SU-DHL-6 (cell line): ENCODE data around the gene DDX39B.
"Not testable (repeated sequence)": the region's sequence is repeated elsewhere in the genome, so short reads cannot be mapped to it uniquely, and the experiment has no call there.

Experiments
- H2AFZ ChIP-seq: fragments of 200-600 bp; sonication (generic); 2 replicates; pipeline ENCODE4 v1.6.1; 2014; ENCODE audit warnings: low read depth, mild to moderate bottlenecking, moderate library complexity, mixed read lengths, antibody characterized with exemption, low read length; ENCODE audit not compliant: severe bottlenecking
- H3F3A ChIP-seq: fragments of 200-600 bp; shearing (Covaris generic); 2 replicates; pipeline ENCODE4 v1.6.0; 2016; ENCODE audit warnings: antibody characterized with exemption, mild to moderate bottlenecking; ENCODE audit not compliant: insufficient read depth
- H3K27ac ChIP-seq: fragments of 200-600 bp; sonication (generic); 2 replicates; pipeline ENCODE4 v1.5.1; 2016; ENCODE audit warnings: low read depth, mild to moderate bottlenecking, low read length, moderate library complexity, mixed read lengths
- H3K27me3 ChIP-seq: fragments of 200-600 bp; sonication (generic), shearing (Covaris generic); 2 replicates; pipeline ENCODE4 v1.6.0; 2014; ENCODE audit warnings: mild to moderate bottlenecking, low read length
- H3K36me3 ChIP-seq: fragments of 200-600 bp; sonication (generic); 2 replicates; pipeline ENCODE4 v1.6.1; 2014; ENCODE audit warnings: mild to moderate bottlenecking, low read length, mixed read lengths
- H3K4me2 ChIP-seq: fragments of 300-600, 200-600 bp; shearing (Covaris generic), sonication (generic); 2 replicates; pipeline ENCODE4 v1.6.0; 2014; ENCODE audit warnings: low read length, low read depth, mild to moderate bottlenecking; ENCODE audit not compliant: poor library complexity, severe bottlenecking
- H3K4me3 ChIP-seq: fragments of 200-600 bp; sonication (generic); 2 replicates; pipeline ENCODE4 v1.5.1; 2014; ENCODE audit warnings: antibody characterized with exemption, low read length, mild to moderate bottlenecking, mixed read lengths; ENCODE audit not compliant: insufficient read depth, poor library complexity, severe bottlenecking
- H3K79me2 ChIP-seq: fragments of 200-600 bp; sonication (generic); 2 replicates; pipeline ENCODE4 v1.6.1; 2014; ENCODE audit warnings: mild to moderate bottlenecking, low read length, moderate library complexity; ENCODE audit not compliant: insufficient read depth
- H3K9ac ChIP-seq: fragments of 200-600 bp; sonication (generic); 2 replicates; pipeline ENCODE4 v1.7.0; 2014; ENCODE audit warnings: mild to moderate bottlenecking, low read length
- H3K9me2 ChIP-seq: fragments of 200-600 bp; sonication (generic); replicated peaks from 2 replicates; pipeline ENCODE4 v1.6.1; 2014; ENCODE audit warnings: low read length; ENCODE audit not compliant: insufficient read depth
- H3K9me3 ChIP-seq: fragments of 200-600 bp; sonication (generic); 2 replicates; pipeline ENCODE4 v1.6.1; 2014; ENCODE audit warnings: low read length, mixed read lengths; ENCODE audit not compliant: insufficient read depth
- H4K20me1 ChIP-seq: fragments of 200-600 bp; sonication (generic); 2 replicates; pipeline ENCODE4 v1.6.1; 2014; ENCODE audit warnings: low read depth, mild to moderate bottlenecking, antibody characterized with exemption, low read length, moderate library complexity, mixed read lengths
- EZH2phosphoT487 ChIP-seq: fragments of 200-600 bp; sonication (generic), shearing (Covaris generic); conservative IDR thresholded peaks from 2 replicates; pipeline ENCODE4 v1.6.1; 2018; ENCODE audit warnings: mild to moderate bottlenecking, antibody characterized with exemption, low read length, moderate library complexity, mixed read lengths
- TF ChIP-seq, protein P1 (sequence below): fragments of 200-600 bp; sonication (generic); IDR thresholded peaks from one replicate; pipeline ENCODE4 v1.5.1; 2017; ENCODE audit warnings: antibody characterized with exemption, mild to moderate bottlenecking, low read length, moderate library complexity; ENCODE audit not compliant: insufficient read depth, poor library complexity, severe bottlenecking

Gene DDX39B

GRCh38 chr6:31521835-31522234, 20.0 kb downstream of the DDX39B start:
- Histone ChIP-seq H3K27ac (no peak overlapping the region), H3K36me3 (no peaks in the 10 kb centered on the region), H3K9ac (no peak overlapping the region), H3K4me2 (no peak overlapping the region), H3K9me3 (no peaks in the 10 kb centered on the region), H3K4me3 (no peak overlapping the region), H4K20me1 (no peaks in the 10 kb centered on the region), H3F3A (0 out of 2 replicates have a peak, but pooled peaks cover 2% of the 10 kb centered on the region), H2AFZ (no peak overlapping the region), H3K27me3 (no peaks in the 10 kb centered on the region), H3K9me2 (no peaks in the 10 kb centered on the region), H3K79me2 (no peaks in the 10 kb centered on the region)
- TF ChIP-seq, protein P1, sequence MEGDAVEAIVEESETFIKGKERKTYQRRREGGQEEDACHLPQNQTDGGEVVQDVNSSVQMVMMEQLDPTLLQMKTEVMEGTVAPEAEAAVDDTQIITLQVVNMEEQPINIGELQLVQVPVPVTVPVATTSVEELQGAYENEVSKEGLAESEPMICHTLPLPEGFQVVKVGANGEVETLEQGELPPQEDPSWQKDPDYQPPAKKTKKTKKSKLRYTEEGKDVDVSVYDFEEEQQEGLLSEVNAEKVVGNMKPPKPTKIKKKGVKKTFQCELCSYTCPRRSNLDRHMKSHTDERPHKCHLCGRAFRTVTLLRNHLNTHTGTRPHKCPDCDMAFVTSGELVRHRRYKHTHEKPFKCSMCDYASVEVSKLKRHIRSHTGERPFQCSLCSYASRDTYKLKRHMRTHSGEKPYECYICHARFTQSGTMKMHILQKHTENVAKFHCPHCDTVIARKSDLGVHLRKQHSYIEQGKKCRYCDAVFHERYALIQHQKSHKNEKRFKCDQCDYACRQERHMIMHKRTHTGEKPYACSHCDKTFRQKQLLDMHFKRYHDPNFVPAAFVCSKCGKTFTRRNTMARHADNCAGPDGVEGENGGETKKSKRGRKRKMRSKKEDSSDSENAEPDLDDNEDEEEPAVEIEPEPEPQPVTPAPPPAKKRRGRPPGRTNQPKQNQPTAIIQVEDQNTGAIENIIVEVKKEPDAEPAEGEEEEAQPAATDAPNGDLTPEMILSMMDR = no peak
- no peak for TF ChIP-seq EZH2phosphoT487

DNA sequence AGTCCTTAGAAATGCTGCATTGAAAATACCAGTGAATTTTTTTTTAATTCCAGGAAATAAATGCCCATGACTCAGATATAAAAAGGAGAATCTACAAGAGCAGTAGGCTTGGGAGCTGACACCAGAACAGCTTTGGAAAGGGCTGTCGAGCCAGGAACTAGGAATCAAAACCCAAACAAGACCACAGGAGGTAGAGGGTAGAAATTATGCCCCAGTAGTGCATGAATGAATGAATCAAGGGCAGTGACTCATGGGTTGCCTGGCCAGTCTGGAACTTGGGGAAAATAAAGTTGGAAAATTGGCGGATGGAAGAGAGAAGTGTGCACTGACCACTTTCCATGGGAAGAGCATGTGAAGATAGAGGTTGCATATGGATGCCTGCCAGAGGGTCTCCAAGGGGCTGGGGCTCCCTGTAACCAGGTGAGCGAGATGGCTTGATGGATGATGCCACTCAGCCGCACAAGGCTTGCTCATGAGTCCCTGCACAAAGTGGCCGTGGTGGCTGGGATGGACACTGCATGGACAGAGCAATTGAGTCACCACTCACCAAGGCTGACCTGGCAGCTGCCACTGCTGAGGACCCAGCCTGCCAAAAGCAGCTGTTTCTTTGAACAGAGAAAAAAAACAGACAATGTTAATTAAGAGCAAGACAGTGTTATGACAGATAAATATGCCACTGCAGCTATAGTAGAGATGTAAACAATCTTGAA, 28.2 kb downstream of the DDX39B start:
- H3K9ac ChIP-seq = no peak overlapping the region

DNA sequence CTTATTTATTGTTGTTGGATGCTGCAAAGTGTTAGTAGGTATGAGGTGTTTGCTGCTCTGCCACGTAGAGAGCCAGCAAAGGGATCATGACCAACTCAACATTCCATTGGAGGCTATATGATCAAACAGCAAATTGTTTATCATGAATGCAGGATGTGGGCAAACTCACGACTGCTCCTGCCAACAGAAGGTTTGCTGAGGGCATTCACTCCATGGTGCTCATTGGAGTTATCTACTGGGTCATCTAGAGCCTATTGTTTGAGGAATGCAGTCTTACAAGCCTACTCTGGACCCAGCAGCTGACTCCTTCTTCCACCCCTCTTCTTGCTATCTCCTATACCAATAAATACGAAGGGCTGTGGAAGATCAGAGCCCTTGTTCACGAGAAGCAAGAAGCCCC, 31.8 kb downstream of the DDX39B start:
- no peak overlapping the region for H3K4me3 ChIP-seq
- H3K36me3 ChIP-seq = peaks cover 29% of the 10 kb centered on the region
- H3K27ac ChIP-seq = no peak overlapping the region
- H4K20me1 ChIP-seq = peaks cover 3% of the 10 kb centered on the region; the same call in 1 of the 2 replicates
- H3K9ac ChIP-seq = no peak overlapping the region
- H3K79me2 ChIP-seq = peaks cover 17% of the 10 kb centered on the region
- H3K27me3 ChIP-seq = no peaks in the 10 kb centered on the region
- peaks cover 22% of the 10 kb centered on the region for H3F3A ChIP-seq
- H3K4me2 ChIP-seq = no peak overlapping the region
- H2AFZ ChIP-seq = no peak overlapping the region
- no peaks in the 10 kb centered on the region for H3K9me2 ChIP-seq
- no peak for TF ChIP-seq EZH2phosphoT487
- TF ChIP-seq, protein P1 = no peak
- H3K9me3 ChIP-seq = no peaks in the 10 kb centered on the region

More for the DNA sequence above, 28.2 kb downstream of the DDX39B start:
- H3K9me3 ChIP-seq = no peaks in the 10 kb centered on the region
- H4K20me1 ChIP-seq = no peaks in the 10 kb centered on the region
- no peaks in the 10 kb centered on the region for H3K27me3 ChIP-seq
- peaks cover 14% of the 10 kb centered on the region; the same call in 1 of the 2 replicates for H3K36me3 ChIP-seq
- H3K4me3 ChIP-seq = no peak overlapping the region
- H3K4me2 ChIP-seq = no peak overlapping the region
- no peak overlapping the region for H3K27ac ChIP-seq
- H3K79me2 ChIP-seq = no peaks in the 10 kb centered on the region
- TF ChIP-seq EZH2phosphoT487 = no peak
- TF ChIP-seq, protein P1 = no peak
- no peaks in the 10 kb centered on the region for H3K9me2 ChIP-seq
- H2AFZ ChIP-seq = no peak overlapping the region
- peaks cover 22% of the 10 kb centered on the region for H3F3A ChIP-seq

GRCh38 chr6:31509036-31509435, 32.8 kb downstream of the DDX39B start:
- not testable (repeated sequence) for H3K9me2 ChIP-seq, H3K4me3 ChIP-seq, H3K27me3 ChIP-seq, H3K9ac ChIP-seq, H2AFZ ChIP-seq, H3K9me3 ChIP-seq, H4K20me1 ChIP-seq, H3K4me2 ChIP-seq, H3K27ac ChIP-seq
- H3F3A ChIP-seq = peaks cover 18% of the 10 kb centered on the region
- peaks cover 26% of the 10 kb centered on the region for H3K79me2 ChIP-seq
- peaks cover 29% of the 10 kb centered on the region for H3K36me3 ChIP-seq
